Measurements from ENCODE around the gene NYAP1. TPM values are rescaled to one million over a fixed set of nuclear protein-coding genes. Genes with fewer than 3 reads are reported as not detected.

NYAP1 gene
- total RNA-seq, 1 experiment from 2014 or later: 1.3 TPM

GRCh38 chr7:100504887-100505611 is 21.3 kb downstream of the NYAP1 start:
- DNase-seq (ENCODE audit: low spot score): no peak
- no peaks in the 10 kb centered on the region for H3K27me3 ChIP-seq (replicated peaks; ENCODE audit: insufficient read depth, low read depth, low read length, poor library complexity)
- CTCF ChIA-PET: no interaction called here
- TF ChIP-seq EZH2 (IDR thresholded peaks at IDR 0.05; ENCODE audit: borderline replicate concordance, low read depth, low read length, poor library complexity, severe bottlenecking): no peak
- TF ChIP-seq, protein P1, sequence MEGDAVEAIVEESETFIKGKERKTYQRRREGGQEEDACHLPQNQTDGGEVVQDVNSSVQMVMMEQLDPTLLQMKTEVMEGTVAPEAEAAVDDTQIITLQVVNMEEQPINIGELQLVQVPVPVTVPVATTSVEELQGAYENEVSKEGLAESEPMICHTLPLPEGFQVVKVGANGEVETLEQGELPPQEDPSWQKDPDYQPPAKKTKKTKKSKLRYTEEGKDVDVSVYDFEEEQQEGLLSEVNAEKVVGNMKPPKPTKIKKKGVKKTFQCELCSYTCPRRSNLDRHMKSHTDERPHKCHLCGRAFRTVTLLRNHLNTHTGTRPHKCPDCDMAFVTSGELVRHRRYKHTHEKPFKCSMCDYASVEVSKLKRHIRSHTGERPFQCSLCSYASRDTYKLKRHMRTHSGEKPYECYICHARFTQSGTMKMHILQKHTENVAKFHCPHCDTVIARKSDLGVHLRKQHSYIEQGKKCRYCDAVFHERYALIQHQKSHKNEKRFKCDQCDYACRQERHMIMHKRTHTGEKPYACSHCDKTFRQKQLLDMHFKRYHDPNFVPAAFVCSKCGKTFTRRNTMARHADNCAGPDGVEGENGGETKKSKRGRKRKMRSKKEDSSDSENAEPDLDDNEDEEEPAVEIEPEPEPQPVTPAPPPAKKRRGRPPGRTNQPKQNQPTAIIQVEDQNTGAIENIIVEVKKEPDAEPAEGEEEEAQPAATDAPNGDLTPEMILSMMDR (conservative IDR thresholded peaks at IDR 0.05; ENCODE audit: low read depth, low read length): no peak
- peaks cover 5% of the 10 kb centered on the region for H3K4me1 ChIP-seq (ENCODE audit: insufficient read depth, low read length, poor library complexity, severe bottlenecking)
- no peaks in the 10 kb centered on the region for H3K36me3 ChIP-seq (ENCODE audit: insufficient read depth, low read length, poor library complexity, severe bottlenecking)
- intact Hi-C loops (cut with micrococcal nuclease; ENCODE audit: unreplicated experiment): no loop called here
- H3K9me3 ChIP-seq (ENCODE audit: low read depth, low read length, poor library complexity, severe bottlenecking): no peaks in the 10 kb centered on the region
- H3K4me3 ChIP-seq (ENCODE audit: low read depth, low read length, poor library complexity, severe bottlenecking): no peak overlapping the region
- H3K27ac ChIP-seq (ENCODE audit: low read depth, low read length, poor library complexity, severe bottlenecking): no peak overlapping the region
- POLR2A ChIA-PET (ENCODE audit: low non-redundant PET): interaction anchor here (0.6 kb wide), 1 partner anchor 50 kb away, joined by 3 read pairs; no protein-coding TSS in a partner anchor
- no TSS peak for BruUV-seq (replicated peaks)

DNA sequence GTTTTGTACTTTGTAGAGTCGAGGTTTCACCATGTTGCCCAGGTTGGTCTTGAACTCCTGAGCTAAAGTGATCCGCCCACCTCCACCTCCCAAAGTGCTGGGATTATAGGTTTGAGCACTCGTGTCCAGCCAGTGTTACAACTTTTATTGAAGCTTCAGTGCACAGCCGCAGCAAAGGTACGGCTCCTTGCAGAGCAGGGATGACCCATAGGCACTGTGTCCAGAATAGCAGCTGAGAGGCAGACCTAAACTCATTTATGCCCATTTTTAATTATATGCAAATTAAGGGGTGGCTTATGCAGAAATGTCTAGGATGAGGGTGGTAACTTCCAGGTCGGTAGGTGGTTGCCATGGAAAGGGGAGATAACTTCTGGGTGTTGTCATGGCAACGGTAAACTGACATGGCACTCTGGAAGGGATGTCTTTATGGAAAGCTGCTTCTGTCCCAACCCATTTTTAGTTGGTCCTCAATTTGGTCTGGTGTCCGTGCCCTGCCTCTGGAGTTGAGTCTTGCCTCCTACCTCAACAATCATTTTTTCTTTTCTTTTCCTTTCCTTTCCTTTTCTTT is 22.7 kb downstream of the NYAP1 start:
- no TSS peak for BruUV-seq (replicated peaks)
- intact Hi-C loops (cut with micrococcal nuclease; ENCODE audit: unreplicated experiment): no loop called here
- peaks cover 5% of the 10 kb centered on the region for H3K4me1 ChIP-seq (ENCODE audit: insufficient read depth, low read length, poor library complexity, severe bottlenecking)
- no peak overlapping the region for H3K27ac ChIP-seq (ENCODE audit: low read depth, low read length, poor library complexity, severe bottlenecking)
- no peak for TF ChIP-seq EZH2 (IDR thresholded peaks at IDR 0.05; ENCODE audit: borderline replicate concordance, low read depth, low read length, poor library complexity, severe bottlenecking)
- TF ChIP-seq, protein P1 (conservative IDR thresholded peaks at IDR 0.05; ENCODE audit: low read depth, low read length): no peak
- H3K9me3 ChIP-seq (ENCODE audit: low read depth, low read length, poor library complexity, severe bottlenecking): no peaks in the 10 kb centered on the region
- POLR2A ChIA-PET (ENCODE audit: low non-redundant PET): no interaction called here
- no peaks in the 10 kb centered on the region for H3K36me3 ChIP-seq (ENCODE audit: insufficient read depth, low read length, poor library complexity, severe bottlenecking)
- no peak overlapping the region for H3K4me3 ChIP-seq (ENCODE audit: low read depth, low read length, poor library complexity, severe bottlenecking)
- H3K27me3 ChIP-seq (replicated peaks; ENCODE audit: insufficient read depth, low read depth, low read length, poor library complexity): no peaks in the 10 kb centered on the region
- peak; percentile 35 for DNase-seq (ENCODE audit: low spot score)
- CTCF ChIA-PET: no interaction called here

GRCh38 chr7:100509231-100509630 is 25.5 kb downstream of the NYAP1 start:
- CTCF ChIA-PET: interaction anchor here (0.6 kb wide), 2 partner anchors 32 to 93 kb away, joined by 3 to 6 read pairs; partner anchors contain the start of gene PCOLCE
- H3K27ac ChIP-seq (ENCODE audit: low read depth, low read length, poor library complexity, severe bottlenecking): no peak overlapping the region

More at GRCh38 chr7:100509231-100509630, 25.5 kb downstream of the NYAP1 start:
- Histone ChIP-seq H3K36me3 (ENCODE audit: insufficient read depth, low read length, poor library complexity, severe bottlenecking) (no peaks in the 10 kb centered on the region), H3K27me3 (replicated peaks; ENCODE audit: insufficient read depth, low read depth, low read length, poor library complexity) (no peaks in the 10 kb centered on the region), H3K9me3 (ENCODE audit: low read depth, low read length, poor library complexity, severe bottlenecking) (no peaks in the 10 kb centered on the region), H3K4me3 (ENCODE audit: low read depth, low read length, poor library complexity, severe bottlenecking) (no peak overlapping the region), H3K4me1 (ENCODE audit: insufficient read depth, low read length, poor library complexity, severe bottlenecking) (peaks cover 5% of the 10 kb centered on the region)
- no peak for TF ChIP-seq EZH2 (IDR thresholded peaks at IDR 0.05; ENCODE audit: borderline replicate concordance, low read depth, low read length, poor library complexity, severe bottlenecking)
- TF ChIP-seq, protein P1 (conservative IDR thresholded peaks at IDR 0.05; ENCODE audit: low read depth, low read length): no peak
- DNase-seq (ENCODE audit: low spot score): peak; percentile 55
- POLR2A ChIA-PET (ENCODE audit: low non-redundant PET): no interaction called here
- intact Hi-C loops (cut with micrococcal nuclease; ENCODE audit: unreplicated experiment): no loop called here
- BruUV-seq (replicated peaks): no TSS peak

Measured in A673 (cell line).